Kidney epithelial cell (primary cell): ENCODE results near the gene GLB1L3. TPM values are rescaled to one million over a fixed set of nuclear protein-coding genes. Genes with fewer than 3 reads are reported as not detected.

ENCODE experiments used
- DNase-seq: peaks from one replicate; pipeline ENCODE4 v3.0.0-alpha.2; 2010; ENCODE audit warnings: low read depth
- H3K27me3 ChIP-seq: 2 replicates; pipeline ENCODE4 v1.6.0; 2011; ENCODE audit warnings: low read length; ENCODE audit not compliant: control insufficient read depth, insufficient read depth
- H3K36me3 ChIP-seq: 2 replicates; pipeline ENCODE4 v1.5.1; 2011; ENCODE audit warnings: low read length; ENCODE audit not compliant: control insufficient read depth, insufficient read depth
- H3K4me3 ChIP-seq: 2 replicates; pipeline ENCODE4 v1.5.1; 2011; ENCODE audit warnings: low read depth, mild to moderate bottlenecking, control low read depth, low read length
- total RNA-seq: library from RNA; depleted of rRNA; stranded (reverse); fragments of >200 nt; gene quantifications from 2 replicates; pipeline ENCODE4 v1.2.3, GENCODE V29; 2015
- TF ChIP-seq, protein P1 (sequence below): IDR thresholded peaks from 2 replicates; pipeline ENCODE4 v1.5.1; 2011; ENCODE audit warnings: mild to moderate bottlenecking, moderate library complexity, low read length, control low read depth, inconsistent platforms; ENCODE audit not compliant: insufficient read depth, poor library complexity, severe bottlenecking

Gene GLB1L3
- total RNA-seq, 1 donor from 2014 or later = 0.75 TPM

DNA sequence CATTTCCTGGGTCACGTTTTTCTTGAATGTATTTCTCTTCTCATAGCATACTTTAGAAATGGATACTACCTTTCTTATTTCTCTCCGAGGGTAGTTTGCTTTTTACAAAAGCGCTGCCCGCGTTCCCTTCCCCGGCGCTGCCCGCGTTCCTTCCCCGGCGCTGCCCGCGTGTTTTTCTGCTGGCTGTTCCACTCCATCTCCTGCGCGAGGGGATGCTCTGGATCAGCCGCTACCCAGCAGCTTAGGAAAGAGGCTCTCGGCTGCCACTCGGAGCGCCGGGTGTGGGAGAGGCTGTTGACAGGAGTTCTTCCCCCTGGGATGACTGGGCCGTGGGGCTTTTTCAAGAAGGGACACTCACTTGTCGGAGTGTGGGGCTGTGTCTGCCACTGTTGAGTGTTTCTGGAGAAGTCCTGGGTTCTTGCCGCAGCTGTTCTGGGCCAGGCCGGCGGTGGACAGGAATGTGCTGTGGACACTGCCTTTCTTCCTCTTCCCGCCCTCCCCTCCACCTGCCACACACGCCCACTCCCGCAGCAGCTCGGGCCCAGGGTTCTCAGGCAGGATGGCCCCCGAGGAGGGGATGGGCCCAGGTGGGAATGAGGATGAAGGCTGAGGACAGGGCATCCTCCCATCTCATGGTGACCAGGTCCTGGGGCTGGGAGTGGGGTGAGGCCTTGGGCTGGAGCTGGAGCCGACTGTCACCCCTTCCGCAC, 86.2 kb downstream of the GLB1L3 start:
- no peak for DNase-seq
- TF ChIP-seq, protein P1, sequence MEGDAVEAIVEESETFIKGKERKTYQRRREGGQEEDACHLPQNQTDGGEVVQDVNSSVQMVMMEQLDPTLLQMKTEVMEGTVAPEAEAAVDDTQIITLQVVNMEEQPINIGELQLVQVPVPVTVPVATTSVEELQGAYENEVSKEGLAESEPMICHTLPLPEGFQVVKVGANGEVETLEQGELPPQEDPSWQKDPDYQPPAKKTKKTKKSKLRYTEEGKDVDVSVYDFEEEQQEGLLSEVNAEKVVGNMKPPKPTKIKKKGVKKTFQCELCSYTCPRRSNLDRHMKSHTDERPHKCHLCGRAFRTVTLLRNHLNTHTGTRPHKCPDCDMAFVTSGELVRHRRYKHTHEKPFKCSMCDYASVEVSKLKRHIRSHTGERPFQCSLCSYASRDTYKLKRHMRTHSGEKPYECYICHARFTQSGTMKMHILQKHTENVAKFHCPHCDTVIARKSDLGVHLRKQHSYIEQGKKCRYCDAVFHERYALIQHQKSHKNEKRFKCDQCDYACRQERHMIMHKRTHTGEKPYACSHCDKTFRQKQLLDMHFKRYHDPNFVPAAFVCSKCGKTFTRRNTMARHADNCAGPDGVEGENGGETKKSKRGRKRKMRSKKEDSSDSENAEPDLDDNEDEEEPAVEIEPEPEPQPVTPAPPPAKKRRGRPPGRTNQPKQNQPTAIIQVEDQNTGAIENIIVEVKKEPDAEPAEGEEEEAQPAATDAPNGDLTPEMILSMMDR = no peak
- Histone ChIP-seq H3K27me3 (no peaks in the 10 kb centered on the region), H3K4me3 (no peak overlapping the region), H3K36me3 (no peaks in the 10 kb centered on the region)

DNA sequence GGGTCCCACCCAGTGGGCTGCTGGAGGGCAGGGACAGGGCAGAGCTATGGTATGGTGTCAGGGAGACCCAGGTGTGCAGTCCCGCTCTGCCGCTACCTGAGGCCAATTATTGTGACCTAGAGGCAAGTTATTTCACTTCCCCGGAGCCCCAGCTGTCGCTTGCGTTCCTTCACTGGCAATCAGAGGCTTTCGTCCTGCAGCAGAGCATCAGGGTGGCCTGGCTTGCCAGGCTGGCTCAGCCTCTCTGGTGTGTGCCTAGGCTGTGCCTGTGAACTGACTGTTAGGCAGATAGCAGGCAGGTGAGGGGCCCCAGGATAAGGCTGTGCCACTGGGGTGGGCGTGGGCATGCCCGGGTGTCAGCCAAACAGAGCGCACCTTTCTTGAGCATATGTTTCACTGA, 87.0 kb downstream of the GLB1L3 start:
- Histone ChIP-seq H3K27me3 (no peaks in the 10 kb centered on the region), H3K4me3 (no peak overlapping the region), H3K36me3 (no peaks in the 10 kb centered on the region)
- DNase-seq = no peak
- TF ChIP-seq, protein P1 = no peak

DNA sequence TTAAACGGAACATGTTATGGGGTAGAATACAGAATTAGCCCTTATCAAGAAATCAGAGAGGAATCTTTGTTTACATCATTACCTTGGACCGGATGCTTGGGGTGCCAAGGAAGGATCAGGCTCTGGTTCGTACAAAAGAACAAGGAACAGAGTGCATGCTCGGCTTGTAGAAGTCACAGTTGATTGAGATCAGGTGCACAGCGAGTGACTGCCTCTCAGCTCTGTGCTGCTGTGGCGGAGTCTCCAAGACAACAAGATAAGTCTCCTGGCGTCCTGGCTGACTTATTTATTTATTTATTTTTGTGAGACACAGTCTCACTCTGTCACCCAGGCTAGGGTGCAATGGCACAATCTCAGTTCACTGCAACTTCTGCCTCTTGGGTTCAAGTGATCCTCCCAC, 87.4 kb downstream of the GLB1L3 start:
- H3K4me3 ChIP-seq = no peak overlapping the region
- TF ChIP-seq, protein P1 = no peak

DNA sequence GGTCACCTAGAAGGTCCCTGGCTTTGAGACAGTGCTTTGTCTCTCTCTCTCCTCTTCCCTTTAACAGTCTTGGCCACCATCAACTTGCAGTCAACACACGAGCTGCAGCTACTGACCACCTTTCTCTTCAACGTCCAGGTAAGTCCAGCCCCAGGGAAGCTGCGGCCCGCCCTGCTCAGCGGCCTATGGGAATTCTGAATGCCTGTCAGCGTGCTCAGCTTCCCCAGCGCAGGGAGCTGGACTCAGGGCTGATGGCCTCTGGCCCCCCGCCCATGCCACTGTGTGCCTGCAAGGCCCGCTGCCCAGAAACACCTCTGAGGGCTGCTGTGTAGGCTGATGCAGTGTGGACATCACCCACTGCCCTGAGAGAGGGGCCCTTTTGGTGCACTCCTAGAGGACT, 88.1 kb downstream of the GLB1L3 start:
- H3K27me3 ChIP-seq = no peaks in the 10 kb centered on the region
- no peak overlapping the region for H3K4me3 ChIP-seq
- H3K36me3 ChIP-seq = no peaks in the 10 kb centered on the region
- TF ChIP-seq, protein P1 = no peak
- no peak for DNase-seq

More for the DNA sequence above, 87.4 kb downstream of the GLB1L3 start:
- no peaks in the 10 kb centered on the region for H3K27me3 ChIP-seq
- no peaks in the 10 kb centered on the region for H3K36me3 ChIP-seq
- DNase-seq = no peak

DNA sequence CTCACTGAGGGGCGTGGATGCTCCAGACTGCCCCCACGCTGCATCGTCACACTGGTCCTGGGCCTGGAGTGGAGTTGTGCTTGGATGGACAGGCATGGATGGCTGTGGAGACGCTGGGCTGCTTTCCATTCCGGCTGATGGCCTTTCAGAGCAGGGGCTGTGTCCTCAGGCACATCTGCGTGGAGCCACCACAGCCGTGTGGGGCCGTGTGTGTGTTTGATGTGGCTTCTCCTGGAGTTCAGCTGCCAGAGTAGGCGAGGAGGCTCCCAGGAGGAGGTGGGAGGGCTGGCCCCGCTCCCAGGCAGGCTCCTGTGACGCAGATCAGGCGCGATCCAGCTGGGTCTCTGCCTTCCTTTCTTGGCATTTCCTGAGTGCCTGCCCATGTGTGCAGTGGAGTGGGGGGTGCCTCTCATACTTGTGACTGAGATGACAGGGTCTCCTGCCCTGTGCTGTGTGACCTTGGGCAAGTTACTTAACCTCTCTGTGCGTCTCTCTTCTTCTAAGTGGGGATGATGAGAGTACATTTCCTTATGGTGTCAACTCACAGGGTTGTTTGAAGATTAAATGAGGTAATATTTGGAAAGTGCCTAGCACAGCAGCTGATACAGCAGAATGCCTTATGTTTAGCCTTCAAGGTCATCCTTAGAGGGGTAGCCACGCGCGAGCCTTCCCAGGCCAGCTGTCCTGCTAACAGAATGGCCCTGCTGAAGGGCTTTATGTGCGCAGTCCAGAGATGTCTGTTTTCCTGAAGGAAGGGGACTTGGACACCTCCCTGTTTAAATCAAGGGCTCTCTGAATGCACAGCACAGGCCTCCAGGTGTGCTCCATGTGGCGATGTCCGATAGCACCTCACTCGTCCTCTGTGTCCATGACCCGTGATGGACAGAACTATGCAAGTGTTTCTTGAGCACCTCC, 89.1 kb downstream of the GLB1L3 start:
- DNase-seq = no peak
- Histone ChIP-seq H3K27me3 (no peaks in the 10 kb centered on the region), H3K36me3 (no peaks in the 10 kb centered on the region), H3K4me3 (no peak overlapping the region)
- TF ChIP-seq, protein P1 = no peak
